ENCODE measurements around the gene MT3. TPM values are rescaled to one million over a fixed set of nuclear protein-coding genes. Genes with fewer than 3 reads are reported as not detected.

MT3 gene
- total and polyA plus RNA-seq, 5 donors from 2014 or later, result 1.2 TPM; not detected in 4

GRCh38 chr16:56601325-56601724 lies 12.0 kb downstream of the MT3 start:
- no peak overlapping the region for H3K27ac Mint-ChIP-seq
- no peak overlapping the region for H3K4me3 Mint-ChIP-seq
- H3K4me1 Mint-ChIP-seq, result peaks cover 0 to 10% (median 3%) of the 10 kb centered on the region in 4 donors
- Histone ChIP-seq H3K4me1 (ENCODE audit: control insufficient read depth, insufficient read depth, low read length, poor library complexity, severe bottlenecking) (no peaks in the 10 kb centered on the region), H3K4me3 (ENCODE audit: low read depth, low read length) (no peak overlapping the region), H3K27me3 (ENCODE audit: control insufficient read depth, insufficient read depth, low read length) (peaks cover 14% of the 10 kb centered on the region), H3K27ac (ENCODE audit: insufficient read depth, low read length, poor library complexity, severe bottlenecking) (no peak overlapping the region), H3K36me3 (ENCODE audit: control insufficient read depth, insufficient read depth, low read length) (no peaks in the 10 kb centered on the region), H3K9me3 (ENCODE audit: control insufficient read depth in 2 of 2, low read length in 2 of 2) (no peaks in the 10 kb centered on the region)
- no peak for DNase-seq
- ATAC-seq (ENCODE audit: low read depth in 2 of 2), result no peak
- no peaks in the 10 kb centered on the region for H3K9me3 Mint-ChIP-seq
- H3K36me3 Mint-ChIP-seq, result no peaks in the 10 kb centered on the region
- H3K27me3 Mint-ChIP-seq, result peaks cover 43% of the 10 kb centered on the region

GRCh38 chr16:56603589-56603988 lies 14.3 kb downstream of the MT3 start:
- Mint-ChIP-seq H3K4me1 (peaks cover 0 to 22% (median 18%) of the 10 kb centered on the region in 4 donors), H3K36me3 (no peaks in the 10 kb centered on the region), H3K9me3 (no peaks in the 10 kb centered on the region), H3K27ac (no peak overlapping the region), H3K4me3 (no peak overlapping the region), H3K27me3 (peaks cover 24% of the 10 kb centered on the region)
- Histone ChIP-seq H3K4me3 (ENCODE audit: low read depth, low read length) (no peak overlapping the region), H3K27ac (ENCODE audit: insufficient read depth, low read length, poor library complexity, severe bottlenecking) (no peak overlapping the region), H3K36me3 (ENCODE audit: control insufficient read depth, insufficient read depth, low read length) (no peaks in the 10 kb centered on the region), H3K9me3 (ENCODE audit: control insufficient read depth in 2 of 2, low read length in 2 of 2) (no peaks in the 10 kb centered on the region), H3K4me1 (ENCODE audit: control insufficient read depth, insufficient read depth, low read length, poor library complexity, severe bottlenecking) (peaks cover 17% of the 10 kb centered on the region), H3K27me3 (ENCODE audit: control insufficient read depth, insufficient read depth, low read length) (peaks cover 11% of the 10 kb centered on the region)
- DNase-seq, result peak in 1 of 3 donors; percentile 46
- no peak for ATAC-seq (ENCODE audit: low read depth in 2 of 2)

- ATAC-seq (ENCODE audit: low read depth in 2 of 2), result no peak
- Histone ChIP-seq H3K4me1 (ENCODE audit: control insufficient read depth, insufficient read depth, low read length, poor library complexity, severe bottlenecking) (peaks cover 30% of the 10 kb centered on the region), H3K36me3 (ENCODE audit: control insufficient read depth, insufficient read depth, low read length) (no peaks in the 10 kb centered on the region), H3K27me3 (ENCODE audit: control insufficient read depth, insufficient read depth, low read length) (peaks cover 10% of the 10 kb centered on the region), H3K4me3 (ENCODE audit: low read depth, low read length) (no peak overlapping the region), H3K27ac (ENCODE audit: insufficient read depth, low read length, poor library complexity, severe bottlenecking) (no peak overlapping the region), H3K9me3 (ENCODE audit: control insufficient read depth in 2 of 2, low read length in 2 of 2) (no peaks in the 10 kb centered on the region)
- H3K27me3 Mint-ChIP-seq, result peaks cover 21% of the 10 kb centered on the region
- no peaks in the 10 kb centered on the region for H3K36me3 Mint-ChIP-seq
- H3K4me1 Mint-ChIP-seq, result peaks cover 5 to 32% (median 26%) of the 10 kb centered on the region in 4 donors
- no peak for DNase-seq
- H3K9me3 Mint-ChIP-seq, result no peaks in the 10 kb centered on the region
- H3K27ac Mint-ChIP-seq, result peak overlapping the region in 1 of 3 donors; percentile 44
- peak overlapping the region in 1 of 4 donors; percentile 51 for H3K4me3 Mint-ChIP-seq
These were observed 15.6 kb downstream of the MT3 start for GRCh38 chr16:56604966-56605365.

DNA sequence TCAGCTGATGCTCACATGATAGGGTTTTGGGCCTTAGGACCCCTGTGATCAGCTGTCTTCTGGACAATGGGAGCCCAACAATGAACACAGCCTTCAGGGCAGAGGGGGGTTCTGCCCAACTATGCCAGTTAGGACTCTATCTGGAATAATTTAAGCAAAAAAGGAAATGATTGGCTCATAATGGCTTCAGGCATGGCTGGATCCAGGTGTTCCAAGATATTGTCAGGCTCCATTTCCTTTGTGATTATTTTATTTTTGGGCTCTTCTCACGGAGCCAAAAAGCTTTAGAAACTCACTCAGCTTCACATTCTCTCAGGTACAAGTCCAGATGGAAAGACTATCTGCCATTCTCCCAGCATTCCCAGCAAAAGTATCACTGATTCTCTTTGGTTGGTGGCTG lies 16.1 kb downstream of the MT3 start:
- peaks cover 35% of the 10 kb centered on the region for H3K4me1 ChIP-seq (ENCODE audit: control insufficient read depth, insufficient read depth, low read length, poor library complexity, severe bottlenecking)
- Mint-ChIP-seq H3K9me3 (no peaks in the 10 kb centered on the region), H3K4me3 (peak overlapping the region in 2 of 4 donors; percentile 22 to 54), H3K36me3 (no peaks in the 10 kb centered on the region), H3K27ac (peak overlapping the region in 2 of 3 donors; percentile 13 to 84), H3K27me3 (peaks cover 16% of the 10 kb centered on the region), H3K4me1 (peaks cover 9 to 33% (median 29%) of the 10 kb centered on the region in 4 donors)
- no peaks in the 10 kb centered on the region for H3K9me3 ChIP-seq (ENCODE audit: control insufficient read depth in 2 of 2, low read length in 2 of 2)
- no peak for DNase-seq
- H3K27ac ChIP-seq (ENCODE audit: insufficient read depth, low read length, poor library complexity, severe bottlenecking), result no peak overlapping the region
- peaks cover 6% of the 10 kb centered on the region for H3K27me3 ChIP-seq (ENCODE audit: control insufficient read depth, insufficient read depth, low read length)
- no peaks in the 10 kb centered on the region for H3K36me3 ChIP-seq (ENCODE audit: control insufficient read depth, insufficient read depth, low read length)
- no peak for ATAC-seq (ENCODE audit: low read depth in 2 of 2)
- H3K4me3 ChIP-seq (ENCODE audit: low read depth, low read length), result no peak overlapping the region

DNA sequence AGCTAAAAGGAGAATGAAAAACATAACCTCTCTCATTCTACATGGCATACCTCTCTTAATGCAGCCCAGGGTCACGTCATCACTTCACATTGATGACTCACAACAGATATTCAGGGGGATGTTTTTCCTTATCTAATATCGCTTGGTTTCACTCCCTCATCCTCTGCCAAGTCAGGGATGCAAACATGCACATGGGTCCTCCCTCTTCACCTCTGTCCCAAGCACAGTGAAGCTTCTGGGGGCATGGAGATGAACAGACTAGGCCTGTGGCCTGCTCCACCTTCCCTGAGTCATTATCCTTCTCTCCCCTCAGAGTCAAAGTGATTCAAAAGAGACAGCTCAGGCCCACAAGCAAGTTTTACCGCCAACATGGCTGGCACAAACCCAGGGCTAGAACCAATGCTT lies 16.7 kb downstream of the MT3 start:
- ATAC-seq (ENCODE audit: low read depth in 2 of 2) (no peak), DNase-seq (no peak)
- no peaks in the 10 kb centered on the region for H3K36me3 ChIP-seq (ENCODE audit: control insufficient read depth, insufficient read depth, low read length)
- Mint-ChIP-seq H3K4me1 (peaks cover 14 to 38% (median 34%) of the 10 kb centered on the region in 4 donors), H3K27me3 (peaks cover 13% of the 10 kb centered on the region), H3K36me3 (no peaks in the 10 kb centered on the region), H3K4me3 (peak overlapping the region in 2 of 4 donors; percentile 22 to 92), H3K27ac (peak overlapping the region; percentile 76 to 93 (median 84)), H3K9me3 (no peaks in the 10 kb centered on the region)
- no peak overlapping the region for H3K27ac ChIP-seq (ENCODE audit: insufficient read depth, low read length, poor library complexity, severe bottlenecking)
- H3K9me3 ChIP-seq (ENCODE audit: control insufficient read depth in 2 of 2, low read length in 2 of 2), result no peaks in the 10 kb centered on the region
- H3K4me3 ChIP-seq (ENCODE audit: low read depth, low read length), result no peak overlapping the region
- peaks cover 41% of the 10 kb centered on the region for H3K4me1 ChIP-seq (ENCODE audit: control insufficient read depth, insufficient read depth, low read length, poor library complexity, severe bottlenecking)
- H3K27me3 ChIP-seq (ENCODE audit: control insufficient read depth, insufficient read depth, low read length), result peaks cover 1% of the 10 kb centered on the region

GRCh38 chr16:56606476-56607108 lies 17.3 kb downstream of the MT3 start:
- Mint-ChIP-seq H3K27ac (peak overlapping the region; percentile 76 to 93 (median 84)), H3K4me3 (peak overlapping the region; percentile 79 to 92 (median 81)), H3K9me3 (no peaks in the 10 kb centered on the region), H3K36me3 (no peaks in the 10 kb centered on the region), H3K4me1 (peaks cover 14 to 43% (median 38%) of the 10 kb centered on the region in 4 donors), H3K27me3 (peaks cover 7% of the 10 kb centered on the region)
- DNase-seq (no peak), ATAC-seq (ENCODE audit: low read depth in 2 of 2) (no peak)
- H3K4me1 ChIP-seq (ENCODE audit: control insufficient read depth, insufficient read depth, low read length, poor library complexity, severe bottlenecking), result peaks cover 41% of the 10 kb centered on the region
- H3K27me3 ChIP-seq (ENCODE audit: control insufficient read depth, insufficient read depth, low read length), result no peaks in the 10 kb centered on the region
- H3K9me3 ChIP-seq (ENCODE audit: control insufficient read depth in 2 of 2, low read length in 2 of 2), result no peaks in the 10 kb centered on the region
- H3K36me3 ChIP-seq (ENCODE audit: control insufficient read depth, insufficient read depth, low read length), result no peaks in the 10 kb centered on the region
- H3K4me3 ChIP-seq (ENCODE audit: low read depth, low read length), result no peak overlapping the region
- no peak overlapping the region for H3K27ac ChIP-seq (ENCODE audit: insufficient read depth, low read length, poor library complexity, severe bottlenecking)

- peak overlapping the region; percentile 79 to 92 (median 81) for H3K4me3 Mint-ChIP-seq
- Histone ChIP-seq H3K36me3 (ENCODE audit: control insufficient read depth, insufficient read depth, low read length) (no peaks in the 10 kb centered on the region), H3K4me1 (ENCODE audit: control insufficient read depth, insufficient read depth, low read length, poor library complexity, severe bottlenecking) (peaks cover 41% of the 10 kb centered on the region), H3K27ac (ENCODE audit: insufficient read depth, low read length, poor library complexity, severe bottlenecking) (no peak overlapping the region), H3K9me3 (ENCODE audit: control insufficient read depth in 2 of 2, low read length in 2 of 2) (no peaks in the 10 kb centered on the region), H3K27me3 (ENCODE audit: control insufficient read depth, insufficient read depth, low read length) (no peaks in the 10 kb centered on the region), H3K4me3 (ENCODE audit: low read depth, low read length) (no peak overlapping the region)
- peak in 1 of 3 donors; percentile 44 for DNase-seq
- H3K4me1 Mint-ChIP-seq, result peaks cover 14 to 44% (median 38%) of the 10 kb centered on the region in 4 donors
- H3K9me3 Mint-ChIP-seq, result no peaks in the 10 kb centered on the region
- H3K27me3 Mint-ChIP-seq, result peaks cover 2% of the 10 kb centered on the region
- ATAC-seq (ENCODE audit: low read depth in 2 of 2), result no peak
- H3K36me3 Mint-ChIP-seq, result no peaks in the 10 kb centered on the region
- peak overlapping the region; percentile 76 to 93 (median 84) for H3K27ac Mint-ChIP-seq
These were observed 17.8 kb downstream of the MT3 start for GRCh38 chr16:56607109-56607618.

DNA sequence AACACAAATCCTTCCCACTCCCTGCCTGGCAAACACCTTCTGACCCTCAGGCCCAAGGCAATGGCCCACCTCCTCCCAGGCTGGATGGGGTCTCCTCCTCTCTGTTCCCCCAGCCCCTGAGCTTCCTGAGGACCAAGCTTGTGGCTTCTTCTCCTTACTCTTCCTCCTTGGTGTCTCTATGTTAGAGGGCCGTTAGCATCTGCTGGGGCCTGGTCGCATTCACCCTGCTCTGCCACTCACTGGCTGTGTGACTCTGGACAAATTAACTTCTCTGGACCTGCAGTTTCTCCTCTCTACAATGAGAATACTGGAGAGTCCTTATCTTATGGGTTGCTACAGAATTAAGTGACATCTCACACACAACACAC lies 18.3 kb downstream of the MT3 start:
- Mint-ChIP-seq H3K9me3 (no peaks in the 10 kb centered on the region), H3K27ac (peak overlapping the region; percentile 83 to 92 (median 91)), H3K27me3 (no peaks in the 10 kb centered on the region), H3K4me1 (peaks cover 14 to 44% (median 38%) of the 10 kb centered on the region in 4 donors), H3K36me3 (no peaks in the 10 kb centered on the region), H3K4me3 (peak overlapping the region; percentile 77 to 92 (median 80))
- DNase-seq (no peak), ATAC-seq (ENCODE audit: low read depth in 2 of 2) (no peak)
- H3K36me3 ChIP-seq (ENCODE audit: control insufficient read depth, insufficient read depth, low read length), result no peaks in the 10 kb centered on the region
- H3K4me3 ChIP-seq (ENCODE audit: low read depth, low read length), result peak overlapping the region; percentile 69
- H3K9me3 ChIP-seq (ENCODE audit: control insufficient read depth in 2 of 2, low read length in 2 of 2), result no peaks in the 10 kb centered on the region
- H3K27ac ChIP-seq (ENCODE audit: insufficient read depth, low read length, poor library complexity, severe bottlenecking), result peak overlapping the region; percentile 88
- no peaks in the 10 kb centered on the region for H3K27me3 ChIP-seq (ENCODE audit: control insufficient read depth, insufficient read depth, low read length)
- H3K4me1 ChIP-seq (ENCODE audit: control insufficient read depth, insufficient read depth, low read length, poor library complexity, severe bottlenecking), result peaks cover 41% of the 10 kb centered on the region

All from CD4-positive, CD25-positive, alpha-beta regulatory T cell (primary cell).